Umbilical cord (tissue), 2 donors: ENCODE data around the gene SCUBE1. TPM values are rescaled to one million over a fixed set of nuclear protein-coding genes. Genes with fewer than 3 reads are reported as not detected.

Experiments used
- DNase-seq: peaks from one replicate; pipeline ENCODE4 v3.0.0-alpha.2; 2015; ENCODE audit warnings: low spot score
- total RNA-seq: library from RNA; depleted of rRNA; stranded (reverse); fragments of >200 nt; gene quantifications from one replicate; pipeline ENCODE4 v1.2.3, GENCODE V29; 2014; ENCODE audit warnings: low replicate concordance; ENCODE audit not compliant: insufficient read depth

SCUBE1 gene
- total RNA-seq, 1 donor from 2014 or later, result 3.6 TPM

DNA sequence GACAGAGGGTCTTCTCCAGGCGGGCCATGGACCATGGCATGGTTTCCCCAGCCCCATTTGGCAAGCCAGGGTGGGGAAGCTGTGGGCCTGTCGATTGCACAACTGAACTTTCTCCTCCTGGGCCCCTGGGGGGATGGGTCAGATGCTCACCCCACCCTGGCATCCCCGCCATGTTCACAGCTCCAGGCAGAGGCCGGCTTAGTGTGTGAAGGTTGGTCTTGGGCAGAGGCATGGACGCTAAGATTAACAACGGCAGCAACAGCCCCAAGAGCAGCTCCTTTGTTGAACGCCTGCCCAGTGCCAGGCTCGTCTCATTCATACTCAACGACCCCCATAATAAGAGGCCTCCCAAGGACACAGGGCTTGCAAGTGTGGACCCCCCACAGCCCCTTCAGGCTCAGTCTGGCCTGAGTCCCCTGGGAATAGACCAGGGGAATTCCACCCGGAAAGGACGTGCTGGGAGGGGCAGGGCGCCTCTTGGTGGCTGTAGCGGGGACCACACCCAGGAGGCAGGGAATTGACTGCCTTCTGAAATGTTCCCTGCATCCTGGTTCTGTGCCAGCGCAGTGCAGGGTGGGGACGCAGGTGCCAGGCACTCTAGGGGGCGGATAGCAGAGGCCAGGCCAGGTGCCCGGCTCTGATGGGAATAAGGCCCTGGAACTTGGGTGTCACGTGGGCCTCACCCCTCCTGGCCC is 183.5 kb downstream of the SCUBE1 start:
- no peak for DNase-seq

GRCh38 chr22:43158778-43159483 is 184.2 kb downstream of the SCUBE1 start:
- DNase-seq, result no peak

- no peak for DNase-seq
Observed at GRCh38 chr22:43157874-43158546, 185.2 kb downstream of the SCUBE1 start.

DNA sequence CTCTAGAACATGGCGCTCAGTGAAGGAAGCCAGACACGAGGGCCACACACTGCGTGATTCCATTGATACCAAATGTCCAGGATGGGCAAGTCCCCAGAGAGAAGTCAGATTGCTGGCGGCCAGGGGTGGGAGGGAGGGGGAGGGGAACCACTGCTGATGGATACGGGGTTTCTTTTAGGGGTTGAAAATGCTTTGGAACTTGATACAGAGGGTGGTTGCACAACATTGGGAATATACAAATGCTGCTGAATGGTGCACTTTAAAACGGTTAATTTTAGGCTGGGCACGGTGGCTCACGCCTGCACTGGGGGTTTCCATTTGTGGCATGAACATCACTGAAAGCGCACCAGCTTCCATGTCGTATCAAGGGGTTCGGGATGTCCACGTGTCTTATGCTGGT is 186.8 kb downstream of the SCUBE1 start:
- no peak for DNase-seq

GRCh38 chr22:43155789-43156188 is 187.4 kb downstream of the SCUBE1 start:
- DNase-seq, result no peak

DNA sequence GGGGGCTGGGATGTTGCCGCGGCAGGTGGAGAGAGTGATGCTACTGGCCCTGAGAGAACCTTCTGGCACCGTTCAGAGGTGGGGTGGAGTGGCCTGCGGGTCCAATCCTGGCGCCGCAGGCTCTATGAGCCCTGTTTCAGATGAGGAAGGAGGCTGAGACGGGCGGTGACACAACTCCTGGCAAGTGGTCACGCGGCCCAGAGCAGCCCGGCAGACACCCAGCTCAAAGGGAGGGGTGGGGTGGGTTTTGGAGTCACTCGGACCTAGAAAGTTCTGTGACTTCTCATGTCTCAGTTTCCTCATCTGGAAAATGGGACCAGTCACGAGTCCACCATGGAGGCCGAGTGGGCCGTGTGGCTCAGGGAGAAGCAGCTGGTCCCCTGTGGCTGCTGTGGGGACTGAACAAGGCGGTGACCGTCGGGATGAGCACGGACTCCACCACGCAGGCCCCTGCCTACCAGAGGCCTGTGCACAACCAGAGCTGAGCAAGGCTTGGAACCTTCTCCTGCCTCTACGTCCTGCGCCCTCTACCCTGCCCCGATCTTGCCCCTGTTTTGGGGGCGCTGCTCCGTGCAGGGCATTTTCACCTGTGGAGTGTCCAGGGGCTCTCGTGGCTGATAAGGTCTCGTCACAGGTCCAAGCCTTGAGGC is 188.2 kb downstream of the SCUBE1 start:
- no peak for DNase-seq

- DNase-seq, result no peak
Observed at GRCh38 chr22:43153899-43154298, 189.3 kb downstream of the SCUBE1 start.

- DNase-seq, result peak; percentile 82
Observed at GRCh38 chr22:43152357-43153071, 190.7 kb downstream of the SCUBE1 start.

DNA sequence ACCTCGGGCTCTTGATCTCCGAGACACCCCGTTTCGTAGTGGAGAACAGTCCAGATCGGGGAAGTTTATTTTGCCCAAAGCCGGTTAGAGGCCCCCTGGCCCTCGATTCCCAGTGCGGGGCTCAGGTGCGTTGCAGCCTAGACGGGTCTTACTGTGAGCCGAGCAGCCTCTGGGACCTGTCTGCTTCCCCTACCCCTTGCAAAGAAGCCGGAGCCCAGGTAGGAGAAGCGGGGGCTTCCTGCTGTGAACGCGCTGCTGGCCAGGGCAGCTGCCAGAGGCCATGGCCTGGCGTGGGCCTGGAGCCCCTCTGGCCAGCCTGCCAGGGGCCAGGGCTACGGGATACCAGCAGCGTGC is 191.2 kb downstream of the SCUBE1 start:
- no peak for DNase-seq

GRCh38 chr22:43151251-43152002 is 191.7 kb downstream of the SCUBE1 start, which contains the start of gene TSPO:
TSS of gene TSPO (plus strand) at chr22:43151559. CDS start at chr22:43159239, 7,680 bp downstream.
- DNase-seq, result peak; percentile 65

GRCh38 chr22:43150731-43151206 is 192.4 kb downstream of the SCUBE1 start:
- no peak for DNase-seq

DNA sequence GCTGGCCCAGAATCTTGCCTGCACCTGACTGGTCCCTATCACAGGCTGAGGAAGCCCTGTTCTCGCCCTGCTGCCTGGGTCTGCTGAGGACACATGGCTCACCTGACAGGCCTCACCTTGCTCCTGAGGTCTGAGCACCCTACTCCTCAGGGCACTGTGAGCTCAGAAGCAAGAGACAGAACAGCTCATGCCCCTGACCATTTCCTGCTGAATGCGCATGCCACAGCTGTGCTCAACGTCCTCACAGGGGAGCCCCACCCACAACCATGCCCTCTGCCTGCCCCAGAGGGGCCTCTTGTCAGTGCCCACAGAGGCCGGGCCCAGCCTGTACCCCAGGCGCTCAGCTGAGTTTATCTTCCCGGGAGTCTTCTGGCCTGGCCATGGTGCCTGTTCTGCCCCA is 194.6 kb downstream of the SCUBE1 start:
- no peak for DNase-seq

GRCh38 chr22:43147821-43148220 is 195.4 kb downstream of the SCUBE1 start:
- no peak for DNase-seq

Other genes with a start within 250 kb of the SCUBE1 start
- not detected for gene BIK, start 232.6 kb downstream of the SCUBE1 start, total RNA-seq
- 13.7 TPM for gene MCAT, start 200.0 kb downstream of the SCUBE1 start, total RNA-seq
- gene TSPO, start 191.8 kb downstream of the SCUBE1 start, total RNA-seq, result 180 TPM
- 10.6 TPM for gene TTLL12, start 156.2 kb downstream of the SCUBE1 start, total RNA-seq
- gene MPPED1, start 68.6 kb upstream of the SCUBE1 start, total RNA-seq, result 1.9 TPM